Purkinje cell (primary cell): ENCODE results near the gene BARHL2. TPM values are rescaled to one million over a fixed set of nuclear protein-coding genes. Genes with fewer than 3 reads are reported as not detected.

Experiments
- polyA plus RNA-seq: library from polyadenylated mRNA; unstranded; fragments of >200 nt; fragmentation: Nextera tagmentation; gene quantifications from 2 replicates; pipeline ENCODE4 v1.2.1, GENCODE V29; 2014

BARHL2 gene
- polyA plus RNA-seq = 0.15 TPM in 1 of 2 replicates, not detected in the other

DNA sequence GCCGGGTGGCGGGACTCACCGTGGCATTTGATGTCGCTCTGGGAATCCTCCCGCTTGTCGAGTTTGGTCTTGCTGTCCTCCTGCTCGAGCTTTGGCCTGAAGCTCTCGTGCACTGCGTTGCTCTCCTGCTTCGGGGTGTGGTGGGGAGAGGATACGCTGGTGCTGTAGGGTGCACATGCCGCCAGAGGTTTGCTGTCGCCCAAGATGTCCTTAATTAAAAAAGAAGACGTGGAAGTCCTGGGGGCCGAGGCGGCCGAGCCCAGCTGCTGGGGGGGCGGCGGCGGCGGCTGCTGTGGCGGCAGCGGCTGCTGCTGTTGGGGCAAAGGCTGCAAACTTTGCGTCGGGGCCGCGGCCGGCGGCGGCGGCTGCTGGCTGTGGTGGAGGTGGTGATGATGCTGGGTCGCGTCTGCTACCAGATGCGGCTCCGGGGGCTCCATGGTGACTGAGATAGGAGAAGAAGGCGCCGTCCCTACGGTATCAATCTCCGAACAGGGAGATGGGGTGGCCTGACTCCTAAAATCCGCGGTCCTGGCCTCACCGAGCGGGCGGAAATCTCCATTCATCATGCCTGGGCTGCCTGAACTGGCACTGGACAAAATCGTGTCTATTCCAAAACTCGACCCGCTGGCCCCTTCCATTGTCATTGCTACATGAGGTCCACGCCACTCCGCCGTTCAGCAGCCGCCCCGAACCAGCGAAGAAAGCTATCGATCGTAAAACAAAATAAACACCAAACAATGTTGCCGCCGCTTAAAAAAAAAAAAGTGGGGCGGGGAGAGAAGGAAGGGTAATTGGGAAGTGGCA lies at the start of gene BARHL2:
BARHL2 (minus strand) TSS at position 751 of the 804 bp plus-strand sequence; CDS start at position 644, 107 bp downstream.

